ENCODE measurements around the gene REG3A. TPM values are rescaled to one million over a fixed set of nuclear protein-coding genes. Genes with fewer than 3 reads are reported as not detected.

The REG3A gene
- total and polyA plus RNA-seq, 2 donors (not counting 1 experiment from before 2014, with no cell fraction given): not detected

Other genes starting within 250 kb of the REG3A start
- gene REG3G, start 134.1 kb downstream of the REG3A start, total RNA-seq: not detected in 2 replicates
- gene REG3G, start 134.1 kb downstream of the REG3A start, polyA plus RNA-seq: not detected in 2 replicates
- not detected in 2 replicates for gene REG1B, start 71.8 kb downstream of the REG3A start, total RNA-seq
- gene REG1B, start 71.8 kb downstream of the REG3A start, polyA plus RNA-seq: not detected in 2 replicates
- gene REG1A, start 39.3 kb downstream of the REG3A start, total RNA-seq: not detected in 2 replicates
- gene REG1A, start 39.3 kb downstream of the REG3A start, polyA plus RNA-seq: not detected in 2 replicates

Measured in fibroblast of lung (primary cell).